Heart right ventricle (tissue), 16 donors: Measurements from ENCODE around the gene CTNNA1. TPM values are rescaled to one million over a fixed set of nuclear protein-coding genes. Genes with fewer than 3 reads are reported as not detected.

Experiments
- ATAC-seq, 8 donors: fragments of 200-7000 bp; cut with Tn5 transposase; one replicate each; pipeline ENCODE4 v1.9.1; 2020; ENCODE audit warnings: mild to moderate bottlenecking in 8 of 8, moderate library complexity in 8 of 8, moderate number of reproducible peaks in 1 of 8
- DNase-seq, 2 donors: peaks; one replicate each; pipeline ENCODE4 v3.0.0-alpha.2; 2020
- H3K27ac ChIP-seq, 10 donors: fragments of 200-600 bp; sonication (generic) in 2 of 10; one replicate each; pipeline versions ENCODE4 v1.5.0 to v1.8.0; 2020 to 2022; ENCODE audit warnings: mild to moderate bottlenecking in 3 of 10
- H3K27me3 ChIP-seq, 7 donors: fragments of 200-600 bp; one replicate each; pipeline ENCODE4 v1.8.0; 2021 to 2022; ENCODE audit warnings: mild to moderate bottlenecking in 2 of 7
- H3K36me3 ChIP-seq, 9 donors: fragments of 200-600 bp; sonication (generic) in 1 of 9; one replicate each; pipeline versions ENCODE4 v1.5.0 to v1.8.0; 2020 to 2022; ENCODE audit warnings: mild to moderate bottlenecking in 2 of 9
- H3K4me1 ChIP-seq, 9 donors: fragments of 200-600 bp; sonication (generic) in 1 of 9; one replicate each; pipeline versions ENCODE4 v1.5.0 to v1.8.0; 2020 to 2022; ENCODE audit warnings: mild to moderate bottlenecking in 4 of 9
- H3K4me3 ChIP-seq, 10 donors: fragments of 200-600 bp; sonication (generic) in 2 of 10; one replicate each; pipeline versions ENCODE4 v1.5.0 to v1.8.0; 2020 to 2022; ENCODE audit warnings: mild to moderate bottlenecking in 7 of 10, moderate library complexity in 2 of 10
- H3K9me3 ChIP-seq, 11 donors: fragments of 200-600 bp in 10 of 11; sonication (generic) in 2 of 11; one replicate each; pipeline versions ENCODE4 v1.5.0 to v1.8.0; 2013 to 2022; ENCODE audit warnings: mild to moderate bottlenecking in 2 of 11, control low read depth in 1 of 11, moderate library complexity in 1 of 11
- CTCF ChIP-seq, 9 donors: fragments of 200-600 bp; sonication (generic) in 2 of 9; IDR thresholded peaks; one replicate each; pipeline versions ENCODE4 v1.5.0 to v1.8.0; 2021 to 2022; ENCODE audit warnings: antibody characterized with exemption in 9 of 9, mild to moderate bottlenecking in 5 of 9, moderate library complexity in 1 of 9
- WGBS, 2 donors: extraction: QIAGEN DNeasy Blood & Tissue Kit; methylation state at CpG; one replicate each; pipeline ENCODE4 v1.1.7; 2013; ENCODE audit warnings: inconsistent platforms in 1 of 2; 5-methylcytosine and 5-hydroxymethylcytosine counted together
- intact Hi-C, 10 donors: fragments of 100-400 bp; cut with DNase I; formaldehyde crosslinking; loops; one replicate each; pipeline versions ENCODE4 v1.11.1 to v1.14.2; 2022
- polyA plus RNA-seq, 2 donors: library from polyadenylated mRNA; stranded (reverse); fragments of 200-250 nt; gene quantifications; one replicate each; pipeline ENCODE4 v1.2.3, GENCODE V29; 2013
- total RNA-seq, 10 donors: library from RNA; stranded (reverse); fragmentation: NEBNext Ultra II Directional in 3 of 10; extraction: Animal tissue kit (Norgen Biotek cat#: 25700) in 3 of 10; gene quantifications; one replicate each; pipeline versions ENCODE4 v1.2.1 to v1.2.4, GENCODE V29; 2021 to 2023
- donor health status: Arrhythmogenic right ventricular cardiomyopathy.
- donor health status: ischemic (EF 13 %, LVEDD 7.1; RV severe dilation, severe dysfunction).
- donor health status: healthy with polysubstance abuse.
- donor health status: DM: no; HTN: yes; CAD: no.
- donor health status: DM: no; HTN: no; CAD: no.
- donor health status: ischemic (EF 25% LVEDD 6.9; RV normal size, moderate dysfunction).
- donor health status: ischemic (EF 25% LVEDD 5.7; RV mildly dilated, moderate dysfunction).
- donor health status: healthy.
- donor health status: DM: yes; HTN: yes; CAD: no.
- donor health status: Ischemic cardiomyopathy.
- donor health status: ischemic (EF 35%, LVEDD 5.7; RV mildly dilated, moderate dysfunction).
- donor health status: nonischemic (EF 11% LVEDD 7.7; RV severe dilation, severe dysfunction).
- donor health status: DM: yes; HTN: yes; CAD: no.
- donor health status: PGD.
- donor health status: ischemic (EF 29% LVEDD 5.4; RV normal size, mild dysfunction).
- donor health status: nonischemic (EF 23%, LVEDD 6.1; RV moderate dilation, normal function).

Gene CTNNA1
- total and polyA plus RNA-seq, 12 donors: 128 to 416 (median 379) TPM

GRCh38 chr5:138978581-138978980 lies 225.4 kb downstream of the CTNNA1 start:
- Histone ChIP-seq H3K9me3 (no peaks in the 10 kb centered on the region), H3K4me1 (peaks cover 6 to 36% (median 26%) of the 10 kb centered on the region in 9 donors), H3K27ac (no peak overlapping the region), H3K36me3 (no peaks in the 10 kb centered on the region), H3K27me3 (no peaks in the 10 kb centered on the region), H3K4me3 (no peak overlapping the region)
- 94 to 98% methylated on average over 1 of the region's 1 CpG for WGBS, 2 donors
- ATAC-seq (no peak), DNase-seq (no peak)
- intact Hi-C loops: loop anchor here in 2 of 10 donors (5.0 to 10.0 kb wide), 4 partner anchors 66 to 286 kb away; partner anchors contain the start of gene CTNNA1 (in 1 of the 2)
- TF ChIP-seq CTCF (IDR thresholded peaks at IDR 0.05): no peak

- no peak overlapping the region for H3K4me3 ChIP-seq
- H3K27ac ChIP-seq: no peak overlapping the region
- H3K36me3 ChIP-seq: no peaks in the 10 kb centered on the region
- 91 to 94% methylated on average over 5 of the region's 5 CpGs for WGBS, 2 donors
- intact Hi-C loops: loop anchor here in 2 of 10 donors (5.0 to 10.0 kb wide), 4 partner anchors 67 to 285 kb away; partner anchors contain the start of gene CTNNA1 (in 1 of the 2)
- peaks cover 3 to 24% (median 14%) of the 10 kb centered on the region in 9 donors for H3K4me1 ChIP-seq
- DNase-seq: no peak
- no peak for TF ChIP-seq CTCF (IDR thresholded peaks at IDR 0.05)
- H3K9me3 ChIP-seq: no peaks in the 10 kb centered on the region
- ATAC-seq: no peak
- H3K27me3 ChIP-seq: no peaks in the 10 kb centered on the region
These were observed 226.6 kb downstream of the CTNNA1 start for GRCh38 chr5:138979684-138980280.

- Histone ChIP-seq H3K4me1 (peaks cover 0 to 18% (median 7%) of the 10 kb centered on the region in 9 donors), H3K27me3 (no peaks in the 10 kb centered on the region), H3K9me3 (no peaks in the 10 kb centered on the region), H3K36me3 (no peaks in the 10 kb centered on the region), H3K27ac (no peak overlapping the region), H3K4me3 (no peak overlapping the region)
- no peak for DNase-seq
- intact Hi-C loops: no loop called here
- no peak for TF ChIP-seq CTCF (IDR thresholded peaks at IDR 0.05)
- ATAC-seq: no peak
These were observed 227.2 kb downstream of the CTNNA1 start for GRCh38 chr5:138980441-138980840.

- TF ChIP-seq CTCF (IDR thresholded peaks at IDR 0.05): no peak
- no peak overlapping the region for H3K27ac ChIP-seq
- no peak overlapping the region for H3K4me3 ChIP-seq
- DNase-seq: no peak
- 92 to 97% methylated on average over 3 of the region's 3 CpGs for WGBS, 2 donors
- H3K4me1 ChIP-seq: peaks cover 0 to 19% (median 6%) of the 10 kb centered on the region in 9 donors
- H3K27me3 ChIP-seq: no peaks in the 10 kb centered on the region
- intact Hi-C loops: no loop called here
- no peak for ATAC-seq
- H3K9me3 ChIP-seq: no peaks in the 10 kb centered on the region
- H3K36me3 ChIP-seq: no peaks in the 10 kb centered on the region
These were observed 227.9 kb downstream of the CTNNA1 start for GRCh38 chr5:138981131-138981530.
